ENCODE measurements around the gene ZIC1. TPM values are rescaled to one million over a fixed set of nuclear protein-coding genes. Genes with fewer than 3 reads are reported as not detected.
A peak's percentile ranks its signal among the peaks of the same experiment; 100 is the strongest.

ZIC1 gene
- total and polyA plus RNA-seq, 2 experiments from 2014 or later = 0.21 to 0.95 TPM

DNA sequence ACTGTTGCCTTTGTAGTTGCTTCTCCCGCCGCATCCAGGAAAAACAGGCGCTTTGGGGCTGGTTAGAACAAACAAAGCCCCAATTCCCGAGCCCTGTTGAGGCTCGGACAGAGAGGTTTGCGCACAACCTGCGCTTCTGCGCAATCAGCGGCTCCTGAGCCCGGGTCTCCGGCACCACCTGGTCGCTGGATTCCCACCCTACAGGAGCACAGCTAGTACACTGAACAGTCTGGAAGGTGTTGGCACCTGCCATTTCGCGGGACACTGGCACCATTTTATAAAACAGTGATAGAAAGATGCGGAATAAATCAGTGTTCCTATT is 16.6 kb upstream of the ZIC1 start:
- H3K79me2 ChIP-seq (replicated peaks; ENCODE audit: insufficient read depth) = no peaks in the 10 kb centered on the region
- H3K27ac Mint-ChIP-seq = no peak overlapping the region
- H3K9me2 ChIP-seq (ENCODE audit: insufficient read depth) = no peaks in the 10 kb centered on the region
- peaks cover 100% of the 10 kb centered on the region for H3K27me3 ChIP-seq (ENCODE audit: insufficient read depth)
- H3K27me3 Mint-ChIP-seq (ENCODE audit: insufficient read depth, low read depth, poor library complexity) = peaks cover 99% of the 10 kb centered on the region
- peak; percentile 4 for ATAC-seq
- H3K4me3 ChIP-seq = peak overlapping the region; percentile 81
- H3F3A ChIP-seq (replicated peaks; ENCODE audit: low read depth) = peaks cover 63% of the 10 kb centered on the region
- H3K4me2 ChIP-seq = peak overlapping the region; percentile 93
- peak overlapping the region; percentile 93 for H2AFZ ChIP-seq
- peaks cover 72% of the 10 kb centered on the region for H3K4me1 Mint-ChIP-seq
- peaks cover 75% of the 10 kb centered on the region for H3K4me1 ChIP-seq (ENCODE audit: insufficient read depth)
- H3K27ac ChIP-seq (ENCODE audit: low read depth) = no peak overlapping the region
- peaks cover 5% of the 10 kb centered on the region; the same call in 2 of the 3 replicates for H3K9me3 Mint-ChIP-seq
- TF ChIP-seq, protein P1, sequence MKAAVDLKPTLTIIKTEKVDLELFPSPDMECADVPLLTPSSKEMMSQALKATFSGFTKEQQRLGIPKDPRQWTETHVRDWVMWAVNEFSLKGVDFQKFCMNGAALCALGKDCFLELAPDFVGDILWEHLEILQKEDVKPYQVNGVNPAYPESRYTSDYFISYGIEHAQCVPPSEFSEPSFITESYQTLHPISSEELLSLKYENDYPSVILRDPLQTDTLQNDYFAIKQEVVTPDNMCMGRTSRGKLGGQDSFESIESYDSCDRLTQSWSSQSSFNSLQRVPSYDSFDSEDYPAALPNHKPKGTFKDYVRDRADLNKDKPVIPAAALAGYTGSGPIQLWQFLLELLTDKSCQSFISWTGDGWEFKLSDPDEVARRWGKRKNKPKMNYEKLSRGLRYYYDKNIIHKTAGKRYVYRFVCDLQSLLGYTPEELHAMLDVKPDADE (IDR thresholded peaks at IDR 0.05) = 0 out of 2 replicates have a peak, but pooled peaks have one; percentile 3
- TF ChIP-seq, protein P2, sequence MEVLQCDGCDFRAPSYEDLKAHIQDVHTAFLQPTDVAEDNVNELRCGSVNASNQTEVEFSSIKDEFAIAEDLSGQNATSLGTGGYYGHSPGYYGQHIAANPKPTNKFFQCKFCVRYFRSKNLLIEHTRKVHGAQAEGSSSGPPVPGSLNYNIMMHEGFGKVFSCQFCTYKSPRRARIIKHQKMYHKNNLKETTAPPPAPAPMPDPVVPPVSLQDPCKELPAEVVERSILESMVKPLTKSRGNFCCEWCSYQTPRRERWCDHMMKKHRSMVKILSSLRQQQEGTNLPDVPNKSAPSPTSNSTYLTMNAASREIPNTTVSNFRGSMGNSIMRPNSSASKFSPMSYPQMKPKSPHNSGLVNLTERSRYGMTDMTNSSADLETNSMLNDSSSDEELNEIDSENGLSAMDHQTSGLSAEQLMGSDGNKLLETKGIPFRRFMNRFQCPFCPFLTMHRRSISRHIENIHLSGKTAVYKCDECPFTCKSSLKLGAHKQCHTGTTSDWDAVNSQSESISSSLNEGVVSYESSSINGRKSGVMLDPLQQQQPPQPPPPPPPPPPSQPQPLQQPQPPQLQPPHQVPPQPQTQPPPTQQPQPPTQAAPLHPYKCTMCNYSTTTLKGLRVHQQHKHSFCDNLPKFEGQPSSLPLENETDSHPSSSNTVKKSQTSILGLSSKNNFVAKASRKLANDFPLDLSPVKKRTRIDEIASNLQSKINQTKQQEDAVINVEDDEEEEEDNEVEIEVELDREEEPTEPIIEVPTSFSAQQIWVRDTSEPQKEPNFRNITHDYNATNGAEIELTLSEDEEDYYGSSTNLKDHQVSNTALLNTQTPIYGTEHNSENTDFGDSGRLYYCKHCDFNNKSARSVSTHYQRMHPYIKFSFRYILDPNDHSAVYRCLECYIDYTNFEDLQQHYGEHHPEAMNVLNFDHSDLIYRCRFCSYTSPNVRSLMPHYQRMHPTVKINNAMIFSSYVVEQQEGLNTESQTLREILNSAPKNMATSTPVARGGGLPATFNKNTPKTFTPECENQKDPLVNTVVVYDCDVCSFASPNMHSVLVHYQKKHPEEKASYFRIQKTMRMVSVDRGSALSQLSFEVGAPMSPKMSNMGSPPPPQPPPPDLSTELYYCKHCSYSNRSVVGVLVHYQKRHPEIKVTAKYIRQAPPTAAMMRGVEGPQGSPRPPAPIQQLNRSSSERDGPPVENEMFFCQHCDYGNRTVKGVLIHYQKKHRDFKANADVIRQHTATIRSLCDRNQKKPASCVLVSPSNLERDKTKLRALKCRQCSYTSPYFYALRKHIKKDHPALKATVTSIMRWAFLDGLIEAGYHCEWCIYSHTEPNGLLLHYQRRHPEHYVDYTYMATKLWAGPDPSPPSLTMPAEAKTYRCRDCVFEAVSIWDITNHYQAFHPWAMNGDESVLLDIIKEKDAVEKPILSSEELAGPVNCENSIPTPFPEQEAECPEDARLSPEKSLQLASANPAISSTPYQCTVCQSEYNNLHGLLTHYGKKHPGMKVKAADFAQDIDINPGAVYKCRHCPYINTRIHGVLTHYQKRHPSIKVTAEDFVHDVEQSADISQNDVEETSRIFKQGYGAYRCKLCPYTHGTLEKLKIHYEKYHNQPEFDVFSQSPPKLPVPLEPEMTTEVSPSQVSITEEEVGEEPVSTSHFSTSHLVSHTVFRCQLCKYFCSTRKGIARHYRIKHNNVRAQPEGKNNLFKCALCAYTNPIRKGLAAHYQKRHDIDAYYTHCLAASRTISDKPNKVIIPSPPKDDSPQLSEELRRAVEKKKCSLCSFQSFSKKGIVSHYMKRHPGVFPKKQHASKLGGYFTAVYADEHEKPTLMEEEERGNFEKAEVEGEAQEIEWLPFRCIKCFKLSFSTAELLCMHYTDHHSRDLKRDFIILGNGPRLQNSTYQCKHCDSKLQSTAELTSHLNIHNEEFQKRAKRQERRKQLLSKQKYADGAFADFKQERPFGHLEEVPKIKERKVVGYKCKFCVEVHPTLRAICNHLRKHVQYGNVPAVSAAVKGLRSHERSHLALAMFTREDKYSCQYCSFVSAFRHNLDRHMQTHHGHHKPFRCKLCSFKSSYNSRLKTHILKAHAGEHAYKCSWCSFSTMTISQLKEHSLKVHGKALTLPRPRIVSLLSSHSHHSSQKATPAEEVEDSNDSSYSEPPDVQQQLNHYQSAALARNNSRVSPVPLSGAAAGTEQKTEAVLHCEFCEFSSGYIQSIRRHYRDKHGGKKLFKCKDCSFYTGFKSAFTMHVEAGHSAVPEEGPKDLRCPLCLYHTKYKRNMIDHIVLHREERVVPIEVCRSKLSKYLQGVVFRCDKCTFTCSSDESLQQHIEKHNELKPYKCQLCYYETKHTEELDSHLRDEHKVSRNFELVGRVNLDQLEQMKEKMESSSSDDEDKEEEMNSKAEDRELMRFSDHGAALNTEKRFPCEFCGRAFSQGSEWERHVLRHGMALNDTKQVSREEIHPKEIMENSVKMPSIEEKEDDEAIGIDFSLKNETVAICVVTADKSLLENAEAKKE (CRISPR knock-in tag; IDR thresholded peaks at IDR 0.05) = no peak
- no peaks in the 10 kb centered on the region for H3K36me3 ChIP-seq (ENCODE audit: insufficient read depth)
- 0 out of 2 replicates have a peak, but pooled peaks cover 8% of the 10 kb centered on the region for H4K20me1 ChIP-seq (replicated peaks; ENCODE audit: insufficient read depth)
- H3K4me3 Mint-ChIP-seq = peak overlapping the region; percentile 71
- no peaks in the 10 kb centered on the region for H3K36me3 Mint-ChIP-seq (ENCODE audit: low read depth)
- DNase-seq (ENCODE audit: low spot score) = no peak

DNA sequence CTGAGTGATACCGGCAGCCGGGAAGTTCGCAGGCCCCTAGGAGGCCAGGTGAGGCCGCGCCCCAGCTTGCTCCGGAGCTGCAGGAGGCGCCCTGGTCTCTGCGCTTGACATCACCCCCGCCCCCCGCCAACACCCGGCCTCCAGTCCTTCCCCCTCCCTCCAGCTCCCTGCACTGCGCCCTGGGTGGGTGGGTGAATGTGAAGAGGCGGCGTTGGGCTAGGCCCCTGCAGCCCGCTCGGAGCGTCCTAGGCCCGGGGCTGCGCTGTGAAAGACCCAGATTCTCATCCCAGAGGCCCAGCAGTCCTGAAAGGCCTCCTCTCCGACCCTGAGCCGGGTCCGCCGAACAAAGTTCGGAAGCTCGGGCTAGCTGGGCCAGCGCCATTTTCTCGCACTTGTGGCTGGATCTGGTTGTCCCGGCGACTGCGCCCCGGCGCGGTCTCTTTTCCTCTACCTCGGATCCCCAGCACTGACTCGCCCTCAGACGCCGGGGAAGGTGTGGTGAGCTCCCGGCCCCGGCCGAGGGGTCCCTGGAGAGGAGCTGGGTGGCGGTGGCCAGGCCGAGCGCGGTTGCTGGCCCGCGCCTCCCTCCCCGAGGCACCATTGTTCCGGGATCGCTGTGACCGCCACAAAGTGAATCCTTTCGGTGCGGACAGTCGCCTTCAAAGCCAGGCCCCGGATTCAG is 15.8 kb upstream of the ZIC1 start:
- peaks cover 55% of the 10 kb centered on the region for H3F3A ChIP-seq (replicated peaks; ENCODE audit: low read depth)
- TF ChIP-seq NANOG (IDR thresholded peaks at IDR 0.05; ENCODE audit: borderline replicate concordance) (no peak), CREB1 (CRISPR knock-in tag; IDR thresholded peaks at IDR 0.05; ENCODE audit: low read depth) (0 out of 2 replicates have a peak, but pooled peaks have one; percentile 16)
- Mint-ChIP-seq H3K27me3 (ENCODE audit: insufficient read depth, low read depth, poor library complexity) (peaks cover 99% of the 10 kb centered on the region), H3K9me3 (peaks cover 5% of the 10 kb centered on the region; the same call in 2 of the 3 replicates), H3K27ac (no peak overlapping the region), H3K4me3 (peak overlapping the region; percentile 71), H3K4me1 (peaks cover 66% of the 10 kb centered on the region), H3K36me3 (ENCODE audit: low read depth) (no peaks in the 10 kb centered on the region)
- H3K27ac ChIP-seq (ENCODE audit: low read depth) = no peak overlapping the region; the same call in 1 of the 2 replicates
- H3K4me3 ChIP-seq = peak overlapping the region; percentile 81
- H3K4me1 ChIP-seq (ENCODE audit: insufficient read depth) = peaks cover 67% of the 10 kb centered on the region
- DNase-seq (ENCODE audit: low spot score) (peak; percentile 94), ATAC-seq (peak; percentile 27)
- H3K79me2 ChIP-seq (replicated peaks; ENCODE audit: insufficient read depth) = no peaks in the 10 kb centered on the region
- H2AFZ ChIP-seq = peak overlapping the region; percentile 94
- 0 out of 2 replicates have a peak, but pooled peaks cover 7% of the 10 kb centered on the region for H4K20me1 ChIP-seq (replicated peaks; ENCODE audit: insufficient read depth)
- no peaks in the 10 kb centered on the region for H3K36me3 ChIP-seq (ENCODE audit: insufficient read depth)
- no peaks in the 10 kb centered on the region for H3K9me2 ChIP-seq (ENCODE audit: insufficient read depth)
- peak overlapping the region; percentile 93 for H3K4me2 ChIP-seq
- peaks cover 100% of the 10 kb centered on the region for H3K27me3 ChIP-seq (ENCODE audit: insufficient read depth)
